Esophagus squamous epithelium (tissue), 5 donors: ENCODE data around the gene ATP13A4. TPM values are rescaled to one million over a fixed set of nuclear protein-coding genes. Genes with fewer than 3 reads are reported as not detected.

Experiments
- DNase-seq: peaks from one replicate; lab custom pipeline; 2025; lab: John Stamatoyannopoulos, UW
- H3K27ac ChIP-seq, 4 donors: fragments of 200-600 bp; sonication (generic); one replicate each; pipeline ENCODE4 v1.5.1; 2016 to 2019; ENCODE audit warnings: mild to moderate bottlenecking in 1 of 4
- H3K27me3 ChIP-seq, 4 donors: fragments of 200-600 bp; sonication (generic); 1 replicate in 3 of 4; 2 replicates in 1 of 4; pipeline versions ENCODE4 v1.5.1 to v1.6.0; 2017 to 2021; ENCODE audit warnings: antibody characterized with exemption in 1 of 4
- H3K36me3 ChIP-seq, 3 donors: fragments of 200-600 bp; sonication (generic); one replicate each; pipeline ENCODE4 v1.5.1; 2016 to 2019
- H3K4me1 ChIP-seq, 3 donors: fragments of 200-600 bp; sonication (generic); one replicate each; pipeline ENCODE4 v1.5.1; 2017 to 2019
- H3K4me3 ChIP-seq, 4 donors: fragments of 200-600 bp; sonication (generic); 1 replicate in 3 of 4; 2 replicates in 1 of 4; pipeline ENCODE4 v1.5.1; 2016 to 2019; ENCODE audit warnings: mild to moderate bottlenecking in 2 of 4, moderate library complexity in 1 of 4
- H3K9me3 ChIP-seq, 3 donors: fragments of 200-600 bp; sonication (generic); one replicate each; pipeline ENCODE4 v1.5.1; 2016 to 2019
- CTCF ChIP-seq, 6 experiments: fragments of 450-650 bp in 4 of 6; fragments of 200-600 bp in 2 of 6; sonication (generic) in 2 of 6; IDR thresholded peaks; one replicate each; pipeline ENCODE4 v1.5.1; 2016 to 2019; ENCODE audit warnings: antibody characterized with exemption in 6 of 6, mild to moderate bottlenecking in 4 of 6, moderate library complexity in 4 of 6
- POLR2A ChIP-seq, 4 donors: fragments of 450-650 bp; IDR thresholded peaks; one replicate each; pipeline ENCODE4 v1.6.1; 2017; ENCODE audit warnings: antibody characterized with exemption in 4 of 4, mild to moderate bottlenecking in 4 of 4, moderate library complexity in 3 of 4
- WGBS, 2 donors: methylation state at CpG; one replicate each; pipeline ENCODE4 v1.1.5; 2018; 5-methylcytosine and 5-hydroxymethylcytosine counted together
- intact Hi-C: fragments of 100-400 bp; cut with DNase I; formaldehyde crosslinking; loops from one replicate; pipeline ENCODE4 v1.15.0; 2022
- total RNA-seq, 4 donors: library from RNA; depleted of rRNA; stranded (reverse); fragments of >200 nt; gene quantifications; one replicate each; pipeline ENCODE4 v1.1.0, GENCODE V29; 2016
- donor health status: DM: yes; HTN: yes; CAD: no.

The ATP13A4 gene
- total RNA-seq, 4 donors from 2014 or later, result 24.9 to 59.8 (median 40.5) TPM

GRCh38 chr3:193387596-193387995 is 167.1 kb downstream of the ATP13A4 start:
- Histone ChIP-seq H3K4me1 (peaks cover 0 to 12% (median 5%) of the 10 kb centered on the region in 3 donors), H3K4me3 (no peak overlapping the region), H3K36me3 (no peaks in the 10 kb centered on the region), H3K27ac (no peak overlapping the region), H3K27me3 (no peaks in the 10 kb centered on the region), H3K9me3 (no peaks in the 10 kb centered on the region)
- DNase-seq, result no peak
- intact Hi-C loops, result no loop called here
- no peak for TF ChIP-seq POLR2A (IDR thresholded peaks at IDR 0.05)
- TF ChIP-seq CTCF (IDR thresholded peaks at IDR 0.05), result no peak
- 34 to 53% methylated on average over 2 of the region's 2 CpGs for WGBS, 2 donors

GRCh38 chr3:193378706-193379105 is 176.0 kb downstream of the ATP13A4 start, which contains the start of gene ATP13A5:
TSS of gene ATP13A5 (minus strand) at chr3:193378753. CDS start at chr3:193378725, 28 bp downstream.
- DNase-seq, result no peak
- H3K27ac ChIP-seq, result no peak within 1 kb of the TSS
- H3K9me3 ChIP-seq, result no peaks in the 10 kb centered on the region
- 27 to 43% methylated on average over 6 of the region's 6 CpGs for WGBS, 2 donors
- intact Hi-C loops, result no loop called here
- TF ChIP-seq POLR2A (IDR thresholded peaks at IDR 0.05) (no peak), CTCF (IDR thresholded peaks at IDR 0.05) (no peak)
- no peak within 1 kb of the TSS for H3K4me3 ChIP-seq
- peaks cover 0 to 7% (median 0%) of the 10 kb centered on the region in 3 donors for H3K4me1 ChIP-seq
- peaks cover 0 to 3% (median 0%) of the 10 kb centered on the region in 4 donors for H3K27me3 ChIP-seq
- no peaks in the 10 kb centered on the region for H3K36me3 ChIP-seq

GRCh38 chr3:193377591-193377990 is 177.1 kb downstream of the ATP13A4 start:
- no peak overlapping the region for H3K4me3 ChIP-seq
- 39 to 55% methylated on average over 2 of the region's 2 CpGs for WGBS, 2 donors
- no peak overlapping the region for H3K27ac ChIP-seq
- no peak for DNase-seq
- peaks cover 0 to 7% (median 0%) of the 10 kb centered on the region in 3 donors for H3K4me1 ChIP-seq
- no peaks in the 10 kb centered on the region for H3K36me3 ChIP-seq
- no peaks in the 10 kb centered on the region for H3K9me3 ChIP-seq
- no peak for TF ChIP-seq CTCF (IDR thresholded peaks at IDR 0.05)
- TF ChIP-seq POLR2A (IDR thresholded peaks at IDR 0.05), result no peak
- intact Hi-C loops, result no loop called here
- H3K27me3 ChIP-seq, result peaks cover 0 to 3% (median 0%) of the 10 kb centered on the region in 4 donors

GRCh38 chr3:193375614-193376013 is 179.1 kb downstream of the ATP13A4 start:
- H3K4me1 ChIP-seq, result peaks cover 0 to 7% (median 0%) of the 10 kb centered on the region in 3 donors
- H3K4me3 ChIP-seq, result no peak overlapping the region
- intact Hi-C loops, result no loop called here
- DNase-seq, result no peak
- H3K9me3 ChIP-seq, result no peaks in the 10 kb centered on the region
- TF ChIP-seq POLR2A (IDR thresholded peaks at IDR 0.05), result no peak
- no peak for TF ChIP-seq CTCF (IDR thresholded peaks at IDR 0.05)
- peaks cover 0 to 3% (median 0%) of the 10 kb centered on the region in 4 donors for H3K27me3 ChIP-seq
- H3K27ac ChIP-seq, result no peak overlapping the region
- H3K36me3 ChIP-seq, result no peaks in the 10 kb centered on the region
- WGBS, 2 donors, result 85 to 86% methylated on average over 8 of the region's 8 CpGs

GRCh38 chr3:193372783-193373182 is 181.9 kb downstream of the ATP13A4 start:
- TF ChIP-seq CTCF (IDR thresholded peaks at IDR 0.05) (no peak), POLR2A (IDR thresholded peaks at IDR 0.05) (no peak)
- DNase-seq, result no peak
- Histone ChIP-seq H3K27ac (no peak overlapping the region), H3K27me3 (peaks cover 0 to 3% (median 0%) of the 10 kb centered on the region in 4 donors), H3K4me3 (no peak overlapping the region), H3K4me1 (no peaks in the 10 kb centered on the region), H3K9me3 (no peaks in the 10 kb centered on the region), H3K36me3 (no peaks in the 10 kb centered on the region)
- intact Hi-C loops, result no loop called here
